HG03558 (cell line): ENCODE measurements around the gene MRPS34.
A peak's percentile ranks its signal among the peaks of the same experiment; 100 is the strongest.

Source experiments
- ATAC-seq: cut with Tn5 transposase; IDR thresholded peaks from one replicate; pipeline ENCODE4 v1.9.1; 2021; ENCODE audit warnings: moderate number of reproducible peaks; ENCODE audit not compliant: unreplicated experiment; ENCODE audit errors: extremely low read depth

The MRPS34 gene

GRCh38 chr16:1782408-1783264 is 9.7 kb upstream of the MRPS34 start, which contains the start of the genes NUBP2 and SPSB3:
NUBP2 (plus strand) TSS chr16:1782960; CDS start chr16:1783021, 61 bp downstream.
SPSB3 (minus strand) TSS chr16:1782571; CDS start chr16:1781483, 1,088 bp downstream.
- peak; percentile 69 for ATAC-seq

GRCh38 chr16:1781758-1782407 is 8.9 kb upstream of the MRPS34 start:
- ATAC-seq, result no peak

- ATAC-seq, result no peak
Measured at GRCh38 chr16:1781254-1781653, 8.3 kb upstream of the MRPS34 start.

- ATAC-seq, result no peak
Measured at GRCh38 chr16:1780677-1781072, 7.7 kb upstream of the MRPS34 start.

- ATAC-seq, result no peak
Measured at GRCh38 chr16:1779741-1780676, 7.1 kb upstream of the MRPS34 start.

GRCh38 chr16:1779234-1779701 is 6.3 kb upstream of the MRPS34 start:
- no peak for ATAC-seq

GRCh38 chr16:1778200-1779179 is 5.6 kb upstream of the MRPS34 start:
- ATAC-seq, result no peak

- ATAC-seq, result no peak
Measured at GRCh38 chr16:1777375-1778199, 4.7 kb upstream of the MRPS34 start.

GRCh38 chr16:1776991-1777374 is 4.0 kb upstream of the MRPS34 start:
- no peak for ATAC-seq

GRCh38 chr16:1776672-1776955 is 3.7 kb upstream of the MRPS34 start:
- ATAC-seq, result no peak

- no peak for ATAC-seq
Measured at GRCh38 chr16:1775846-1776671, 3.1 kb upstream of the MRPS34 start.

- no peak for ATAC-seq
Measured at GRCh38 chr16:1775006-1775845, 2.3 kb upstream of the MRPS34 start.

- no peak for ATAC-seq
Measured at GRCh38 chr16:1774448-1774780, 1.5 kb upstream of the MRPS34 start.

- ATAC-seq, result no peak
Measured at GRCh38 chr16:1773703-1774447, 941 bp upstream of the MRPS34 start.

GRCh38 chr16:1772362-1772907 is 499 bp downstream of the MRPS34 start, which contains the start of gene EME2:
EME2 (plus strand) TSS chr16:1772810; CDS start chr16:1773228, 418 bp downstream.
- ATAC-seq, result no peak

GRCh38 chr16:1771864-1772361 is 1.0 kb downstream of the MRPS34 start:
- no peak for ATAC-seq
